GM12875 (cell line): ENCODE results near the gene MYL6B.

Source experiments
- H3K4me3 ChIP-seq: one replicate; pipeline ENCODE4 v1.5.1; 2011; ENCODE audit warnings: low read depth, low read length, control low read depth
- CTCF ChIP-seq: IDR thresholded peaks from 2 replicates; pipeline ENCODE4 v1.5.1; 2011; ENCODE audit warnings: low read depth, mild to moderate bottlenecking, control low read depth, inconsistent platforms, low read length, moderate library complexity, borderline replicate concordance; ENCODE audit not compliant: insufficient read depth

MYL6B gene

GRCh38 chr12:56197921-56198635, 45.7 kb downstream of the MYL6B start:
- H3K4me3 ChIP-seq = no peak overlapping the region
- no peak for TF ChIP-seq CTCF

- no peak overlapping the region for H3K4me3 ChIP-seq
- TF ChIP-seq CTCF = no peak
These were observed 46.4 kb downstream of the MYL6B start for GRCh38 chr12:56198836-56199235.

- no peak overlapping the region for H3K4me3 ChIP-seq
- TF ChIP-seq CTCF = no peak
These were observed 50.0 kb downstream of the MYL6B start for GRCh38 chr12:56202366-56202765.

- no peak for TF ChIP-seq CTCF
- H3K4me3 ChIP-seq = no peak overlapping the region
These were observed 50.5 kb downstream of the MYL6B start for GRCh38 chr12:56202838-56203237.

GRCh38 chr12:56204275-56204674, 51.9 kb downstream of the MYL6B start:
- H3K4me3 ChIP-seq = no peak overlapping the region
- no peak for TF ChIP-seq CTCF

GRCh38 chr12:56205445-56205844, 53.1 kb downstream of the MYL6B start:
- no peak for TF ChIP-seq CTCF
- no peak overlapping the region for H3K4me3 ChIP-seq

GRCh38 chr12:56206452-56207166, 54.2 kb downstream of the MYL6B start:
- H3K4me3 ChIP-seq = no peak overlapping the region
- TF ChIP-seq CTCF = peak; percentile 53
